HL-60/S4 treated with retinoic acid at 250 ng/mL for 4 days and 3 days (cell line): ENCODE data around the gene PSG7.
"Not testable (repeated sequence)": the region's sequence is repeated elsewhere in the genome, so short reads cannot be mapped to it uniquely, and the experiment has no call there.

Experiments used
- in situ Hi-C: fragments of 300-500 bp; cut with MboI; formaldehyde crosslinking; loops from 2 replicates; pipeline ENCODE4 v1.7.0; 2022; ENCODE audit warnings: low sequenced_read_pairs

Gene PSG7

GRCh38 chr19:42916931-42917330 is 20.1 kb downstream of the PSG7 start:
- in situ Hi-C loops = not testable (repeated sequence)

GRCh38 chr19:42913516-42913915 is 23.5 kb downstream of the PSG7 start:
- in situ Hi-C loops = not testable (repeated sequence)

- in situ Hi-C loops = not testable (repeated sequence)
Observed at GRCh38 chr19:42912941-42913340, 24.1 kb downstream of the PSG7 start.

GRCh38 chr19:42911731-42912130 is 25.3 kb downstream of the PSG7 start:
- in situ Hi-C loops = not testable (repeated sequence)

- in situ Hi-C loops = not testable (repeated sequence)
Observed at GRCh38 chr19:42906162-42906561, 30.8 kb downstream of the PSG7 start.

GRCh38 chr19:42900561-42900960 is 36.4 kb downstream of the PSG7 start:
- in situ Hi-C loops = not testable (repeated sequence)

GRCh38 chr19:42899674-42900073 is 37.3 kb downstream of the PSG7 start:
- in situ Hi-C loops = not testable (repeated sequence)

GRCh38 chr19:42899110-42899509 is 37.9 kb downstream of the PSG7 start:
- in situ Hi-C loops = not testable (repeated sequence)

GRCh38 chr19:42898656-42899055 is 38.4 kb downstream of the PSG7 start:
- in situ Hi-C loops = not testable (repeated sequence)

GRCh38 chr19:42897729-42898128 is 39.3 kb downstream of the PSG7 start:
- in situ Hi-C loops = not testable (repeated sequence)

GRCh38 chr19:42890446-42890845 is 46.6 kb downstream of the PSG7 start:
- in situ Hi-C loops = not testable (repeated sequence)

GRCh38 chr19:42887876-42888445 is 49.0 kb downstream of the PSG7 start:
- in situ Hi-C loops = not testable (repeated sequence)

- in situ Hi-C loops = not testable (repeated sequence)
Observed at GRCh38 chr19:42882730-42883129, 54.3 kb downstream of the PSG7 start.

GRCh38 chr19:42882010-42882409 is 55.0 kb downstream of the PSG7 start:
- in situ Hi-C loops = not testable (repeated sequence)

- in situ Hi-C loops = not testable (repeated sequence)
Observed at GRCh38 chr19:42881279-42881678, 55.7 kb downstream of the PSG7 start.

GRCh38 chr19:42880621-42881020 is 56.4 kb downstream of the PSG7 start:
- in situ Hi-C loops = not testable (repeated sequence)

GRCh38 chr19:42879613-42880012 is 57.4 kb downstream of the PSG7 start, which contains the start of gene PSG1:
PSG1 (minus strand) TSS chr19:42879713; CDS start chr19:42879581, 132 bp downstream.
- in situ Hi-C loops = no loop called here

- in situ Hi-C loops = not testable (repeated sequence)
Observed at GRCh38 chr19:42876596-42876995, 60.4 kb downstream of the PSG7 start.

GRCh38 chr19:42875881-42876280 is 61.1 kb downstream of the PSG7 start:
- in situ Hi-C loops = not testable (repeated sequence)

- in situ Hi-C loops = not testable (repeated sequence)
Observed at GRCh38 chr19:42874901-42875813, 61.9 kb downstream of the PSG7 start.

- in situ Hi-C loops = not testable (repeated sequence)
Observed at GRCh38 chr19:42874136-42874535, 62.9 kb downstream of the PSG7 start.
